22Rv1 (cell line): Measurements from ENCODE around the gene MUC22.
"Not testable (repeated sequence)": the region's sequence is repeated elsewhere in the genome, so short reads cannot be mapped to it uniquely, and the experiment has no call there.

ENCODE experiments used
- H3K27ac ChIP-seq: fragments of 450-650 bp; 2 replicates; pipeline ENCODE4 v1.5.1; 2017
- CTCF ChIP-seq: fragments of 450-650 bp; IDR thresholded peaks from 2 replicates; pipeline ENCODE4 v1.5.1; 2017; ENCODE audit warnings: mild to moderate bottlenecking
- ZFX ChIP-seq: fragments of 450-650 bp; IDR thresholded peaks from 2 replicates; pipeline ENCODE4 v1.6.1; 2017; ENCODE audit warnings: antibody characterized with exemption, borderline replicate concordance

MUC22 gene

GRCh38 chr6:30985490-30985889 is 24.8 kb upstream of the MUC22 start:
- H3K27ac ChIP-seq: no peak overlapping the region
- TF ChIP-seq ZFX (no peak), CTCF (no peak)

DNA sequence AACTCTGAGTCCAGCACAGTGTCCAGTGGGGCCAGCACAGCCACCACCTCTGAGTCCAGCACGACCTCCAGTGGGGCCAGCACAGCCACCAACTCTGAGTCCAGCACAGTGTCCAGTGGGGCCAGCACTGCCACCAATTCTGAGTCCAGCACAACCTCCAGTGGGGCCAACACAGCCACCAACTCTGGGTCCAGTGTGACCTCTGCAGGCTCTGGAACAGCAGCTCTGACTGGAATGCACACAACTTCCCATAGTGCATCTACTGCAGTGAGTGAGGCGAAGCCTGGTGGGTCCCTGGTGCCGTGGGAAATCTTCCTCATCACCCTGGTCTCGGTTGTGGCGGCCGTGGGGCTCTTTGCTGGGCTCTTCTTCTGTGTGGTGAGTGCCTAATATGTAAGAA is 23.0 kb upstream of the MUC22 start:
- no peak for TF ChIP-seq ZFX
- no peak for TF ChIP-seq CTCF
- no peak overlapping the region for H3K27ac ChIP-seq

DNA sequence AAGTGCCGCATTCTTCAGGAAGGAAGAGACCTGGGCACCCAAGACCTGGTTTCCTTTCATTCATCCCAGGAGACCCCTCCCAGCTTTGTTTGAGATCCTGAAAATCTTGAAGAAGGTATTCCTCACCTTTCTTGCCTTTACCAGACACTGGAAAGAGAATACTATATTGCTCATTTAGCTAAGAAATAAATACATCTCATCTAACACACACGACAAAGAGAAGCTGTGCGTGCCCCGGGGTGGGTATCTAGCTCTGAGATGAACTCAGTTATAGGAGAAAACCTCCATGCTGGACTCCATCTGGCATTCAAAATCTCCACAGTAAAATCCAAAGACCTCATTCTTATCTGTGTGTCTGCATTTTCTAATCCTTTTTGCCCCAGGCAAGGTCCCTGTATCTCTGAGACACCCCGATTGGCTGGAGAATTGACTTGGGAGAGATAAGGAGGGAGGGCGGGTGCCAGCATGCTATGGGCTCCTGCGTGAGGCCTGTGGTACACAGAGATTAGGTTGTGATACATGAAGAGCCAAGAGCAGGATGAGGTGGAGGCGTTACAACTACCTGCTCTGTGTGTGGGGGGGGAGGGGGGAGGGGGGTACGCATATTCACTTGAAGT is 22.0 kb upstream of the MUC22 start:
- TF ChIP-seq CTCF (no peak), ZFX (no peak)
- H3K27ac ChIP-seq: no peak overlapping the region

- TF ChIP-seq ZFX: no peak
- TF ChIP-seq CTCF: no peak
- no peak overlapping the region for H3K27ac ChIP-seq
Measured at GRCh38 chr6:30990422-30991086, 19.7 kb upstream of the MUC22 start.

DNA sequence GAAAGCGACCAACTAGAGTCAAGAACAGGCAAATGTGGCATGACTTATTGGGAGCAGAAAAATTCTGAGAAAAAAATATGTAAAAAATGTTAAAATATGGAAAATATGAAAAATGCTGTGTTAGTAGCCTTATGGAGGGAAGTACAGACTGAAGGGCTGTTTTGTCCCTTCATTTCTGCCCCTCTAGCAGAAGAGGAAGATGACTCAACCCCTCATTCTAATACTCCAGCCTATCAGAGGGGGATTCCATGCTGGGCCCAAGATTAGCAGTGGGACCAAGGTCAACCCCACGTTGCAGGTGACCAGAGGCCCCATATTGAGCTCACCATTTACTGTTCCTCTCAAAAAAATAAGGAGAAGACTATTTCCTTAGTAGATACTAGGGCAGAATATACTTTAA is 18.4 kb upstream of the MUC22 start:
- TF ChIP-seq ZFX: no peak
- no peak for TF ChIP-seq CTCF
- H3K27ac ChIP-seq: no peak overlapping the region

DNA sequence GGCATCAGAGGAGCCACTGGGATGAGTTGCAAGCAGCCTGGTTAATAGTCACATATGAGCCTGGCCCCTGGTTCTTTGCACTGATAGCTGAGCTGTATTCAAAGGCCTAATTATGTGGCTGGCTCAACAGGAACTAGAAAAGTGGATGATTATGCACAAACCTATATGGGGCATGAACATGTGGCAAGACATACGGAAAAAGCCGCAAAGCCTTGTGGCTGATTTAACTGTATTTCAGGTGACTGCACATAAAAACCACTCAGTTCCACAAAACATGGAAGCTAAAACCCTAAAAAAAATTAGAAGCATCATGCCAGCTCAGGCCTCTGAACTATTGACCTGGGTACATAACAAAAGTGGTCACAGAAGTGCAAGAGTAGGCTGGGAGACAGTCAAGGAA is 13.0 kb upstream of the MUC22 start:
- no peak overlapping the region for H3K27ac ChIP-seq
- TF ChIP-seq CTCF (no peak), ZFX (no peak)

- 0 out of 2 replicates have a peak overlapping the region, but pooled peaks have one; percentile 10 for H3K27ac ChIP-seq
- TF ChIP-seq ZFX (no peak), CTCF (no peak)
Measured at GRCh38 chr6:30998785-30999184, 11.5 kb upstream of the MUC22 start.

DNA sequence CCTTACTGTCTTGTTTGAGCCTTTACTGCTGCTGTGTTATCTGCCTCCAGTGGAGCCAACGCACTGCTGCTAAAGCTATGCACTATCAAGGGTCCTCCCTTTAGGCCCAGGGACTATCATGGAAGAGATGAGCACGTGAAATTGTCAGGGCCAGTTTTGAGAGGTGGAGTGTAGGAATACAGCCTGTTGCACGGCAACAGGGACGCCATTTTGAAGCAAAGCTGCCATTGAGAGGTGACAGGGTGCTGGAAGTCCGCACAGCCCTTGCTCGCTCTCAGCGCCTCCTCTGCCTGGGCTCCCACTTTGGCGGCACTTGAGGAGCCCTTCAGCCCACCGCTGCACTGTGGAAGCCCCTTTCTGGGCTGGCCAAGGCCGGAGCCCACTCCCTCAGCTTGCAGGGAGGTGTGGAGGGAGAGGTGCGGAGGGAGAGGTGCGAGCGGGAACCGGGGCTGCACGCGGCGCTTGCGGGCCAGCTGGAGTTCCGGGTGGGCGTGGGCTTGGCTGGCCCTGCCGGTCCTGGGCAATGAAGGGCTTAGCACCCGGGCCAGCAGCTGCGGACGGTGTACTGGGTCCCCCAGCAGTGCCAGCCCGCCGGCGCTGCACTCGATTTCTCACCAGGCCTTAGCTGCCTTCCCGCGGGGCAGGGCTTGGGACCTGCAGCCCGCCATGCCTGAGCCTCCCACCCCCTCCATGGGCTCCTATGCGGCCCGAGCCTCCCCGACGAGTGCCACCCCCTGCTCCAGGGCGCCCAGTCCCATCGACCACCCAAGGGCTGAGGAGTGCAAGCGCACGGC is 10.0 kb upstream of the MUC22 start:
- not testable (repeated sequence) for H3K27ac ChIP-seq
